Measurements from ENCODE around the gene GNAT1.

Gene GNAT1

GRCh38 chr3:50184242-50184978 lies 7.0 kb upstream of the GNAT1 start:
- DNase-seq (ENCODE audit: extremely low spot score), result no peak
- ChIA-PET POLR2A (no interaction called here), CTCF (interaction anchor here (0.8 kb wide), 1 partner anchor 61 kb away, joined by 4 read pairs; no protein-coding TSS in a partner anchor)
- TF ChIP-seq LEF1 (IDR thresholded peaks at IDR 0.05; ENCODE audit: borderline replicate concordance), result no peak

GRCh38 chr3:50185230-50185629 lies 6.2 kb upstream of the GNAT1 start:
- TF ChIP-seq CTBP1 (IDR thresholded peaks at IDR 0.05; ENCODE audit: borderline replicate concordance), result no peak
- no peak for TF ChIP-seq TARDBP (IDR thresholded peaks at IDR 0.05)
- TF ChIP-seq NFRKB (IDR thresholded peaks at IDR 0.05), result no peak
- TF ChIP-seq BHLHE40 (IDR thresholded peaks at IDR 0.05; ENCODE audit: borderline replicate concordance), result no peak
- TF ChIP-seq ZNF384 (IDR thresholded peaks at IDR 0.05), result no peak
- no peak for TF ChIP-seq LEF1 (IDR thresholded peaks at IDR 0.05; ENCODE audit: borderline replicate concordance)
- no peak for TF ChIP-seq SP1 (IDR thresholded peaks at IDR 0.05)
- no peak for TF ChIP-seq FOXK2 (IDR thresholded peaks at IDR 0.05)
- no peak for TF ChIP-seq ARNT (IDR thresholded peaks at IDR 0.05)
- TF ChIP-seq ELF4 (IDR thresholded peaks at IDR 0.05), result no peak
- no peak for TF ChIP-seq FOXA1 (IDR thresholded peaks at IDR 0.05)
- POLR2A ChIA-PET, result no interaction called here
- CTCF ChIA-PET, result no interaction called here
- DNase-seq (ENCODE audit: extremely low spot score), result no peak

GRCh38 chr3:50186096-50186495 lies 5.3 kb upstream of the GNAT1 start:
- TF ChIP-seq LEF1 (IDR thresholded peaks at IDR 0.05; ENCODE audit: borderline replicate concordance) (no peak), ARNT (IDR thresholded peaks at IDR 0.05) (no peak), FOXM1 (IDR thresholded peaks at IDR 0.05; ENCODE audit: borderline replicate concordance) (no peak), PKNOX1 (IDR thresholded peaks at IDR 0.05) (no peak), FOXK2 (IDR thresholded peaks at IDR 0.05) (no peak), CTBP1 (IDR thresholded peaks at IDR 0.05; ENCODE audit: borderline replicate concordance) (no peak), NFRKB (IDR thresholded peaks at IDR 0.05) (no peak), TARDBP (IDR thresholded peaks at IDR 0.05) (no peak), FOXA1 (IDR thresholded peaks at IDR 0.05) (no peak), SUZ12 (IDR thresholded peaks at IDR 0.05) (no peak), SP1 (IDR thresholded peaks at IDR 0.05) (no peak), HDGF (IDR thresholded peaks at IDR 0.05; ENCODE audit: borderline replicate concordance) (no peak), BHLHE40 (IDR thresholded peaks at IDR 0.05; ENCODE audit: borderline replicate concordance) (no peak), ZNF384 (IDR thresholded peaks at IDR 0.05) (no peak), L3MBTL2 (conservative IDR thresholded peaks at IDR 0.05) (no peak), ELF4 (IDR thresholded peaks at IDR 0.05) (no peak)
- no peak for DNase-seq (ENCODE audit: extremely low spot score)
- ChIA-PET POLR2A (no interaction called here), CTCF (interaction anchor here (0.6 kb wide), 1 partner anchor 448 kb away, joined by 3 read pairs; no protein-coding TSS in a partner anchor)

GRCh38 chr3:50187750-50188149 lies 3.7 kb upstream of the GNAT1 start:
- TF ChIP-seq FOXK2 (IDR thresholded peaks at IDR 0.05) (no peak), LEF1 (IDR thresholded peaks at IDR 0.05; ENCODE audit: borderline replicate concordance) (no peak), ARNT (IDR thresholded peaks at IDR 0.05) (no peak), ELF4 (IDR thresholded peaks at IDR 0.05) (no peak), PKNOX1 (IDR thresholded peaks at IDR 0.05) (no peak), L3MBTL2 (conservative IDR thresholded peaks at IDR 0.05) (no peak), TARDBP (IDR thresholded peaks at IDR 0.05) (no peak), NFRKB (IDR thresholded peaks at IDR 0.05) (no peak)
- no peak for DNase-seq (ENCODE audit: extremely low spot score)
- CTCF ChIA-PET, result no interaction called here
- POLR2A ChIA-PET, result no interaction called here

GRCh38 chr3:50189274-50189673 lies 2.1 kb upstream of the GNAT1 start:
- TF ChIP-seq CTBP1 (IDR thresholded peaks at IDR 0.05; ENCODE audit: borderline replicate concordance) (no peak), SP1 (IDR thresholded peaks at IDR 0.05) (no peak), ARNT (IDR thresholded peaks at IDR 0.05) (no peak), SUZ12 (IDR thresholded peaks at IDR 0.05) (no peak), HDGF (IDR thresholded peaks at IDR 0.05; ENCODE audit: borderline replicate concordance) (no peak), NFRKB (IDR thresholded peaks at IDR 0.05) (no peak), LEF1 (IDR thresholded peaks at IDR 0.05; ENCODE audit: borderline replicate concordance) (no peak), FOXM1 (IDR thresholded peaks at IDR 0.05; ENCODE audit: borderline replicate concordance) (no peak)
- POLR2A ChIA-PET, result interaction anchor here (1.3 kb wide), 1 partner anchor 69 kb away, joined by 3 read pairs; no protein-coding TSS in a partner anchor
- peak; percentile 70 for DNase-seq (ENCODE audit: extremely low spot score)
- CTCF ChIA-PET, result interaction anchor here (0.6 kb wide), 1 partner anchor 33 kb away, joined by 3 read pairs; no protein-coding TSS in a partner anchor

- POLR2A ChIA-PET, result interaction anchor here (1.3 kb wide), 1 partner anchor 69 kb away, joined by 3 read pairs; no protein-coding TSS in a partner anchor
- no peak for DNase-seq (ENCODE audit: extremely low spot score)
- CTCF ChIA-PET, result interaction anchor here (2.4 kb wide), 1 partner anchor 69 kb away, joined by 11 read pairs; no protein-coding TSS in a partner anchor
- TF ChIP-seq NFRKB (IDR thresholded peaks at IDR 0.05) (no peak), FOXM1 (IDR thresholded peaks at IDR 0.05; ENCODE audit: borderline replicate concordance) (no peak), BHLHE40 (IDR thresholded peaks at IDR 0.05; ENCODE audit: borderline replicate concordance) (no peak), CTBP1 (IDR thresholded peaks at IDR 0.05; ENCODE audit: borderline replicate concordance) (no peak), TARDBP (IDR thresholded peaks at IDR 0.05) (no peak), PKNOX1 (IDR thresholded peaks at IDR 0.05) (no peak), ELF4 (IDR thresholded peaks at IDR 0.05) (no peak), SUZ12 (IDR thresholded peaks at IDR 0.05) (no peak), ARNT (IDR thresholded peaks at IDR 0.05) (no peak), ZNF384 (IDR thresholded peaks at IDR 0.05) (no peak), L3MBTL2 (conservative IDR thresholded peaks at IDR 0.05) (no peak), SP1 (IDR thresholded peaks at IDR 0.05) (no peak), LEF1 (IDR thresholded peaks at IDR 0.05; ENCODE audit: borderline replicate concordance) (no peak), HDGF (IDR thresholded peaks at IDR 0.05; ENCODE audit: borderline replicate concordance) (no peak), FOXK2 (IDR thresholded peaks at IDR 0.05) (no peak), FOXA1 (IDR thresholded peaks at IDR 0.05) (no peak)
Observed at GRCh38 chr3:50189989-50190388, 1.4 kb upstream of the GNAT1 start.
